HG03039 (cell line): ENCODE data around the gene DOCK1.
"Not testable (repeated sequence)": the region's sequence is repeated elsewhere in the genome, so short reads cannot be mapped to it uniquely, and the experiment has no call there.

ENCODE experiments used
- ATAC-seq: cut with Tn5 transposase; IDR thresholded peaks from one replicate; pipeline ENCODE4 v1.9.1; 2021; ENCODE audit warnings: mild to moderate bottlenecking, moderate library complexity; ENCODE audit not compliant: unreplicated experiment

The DOCK1 gene

DNA sequence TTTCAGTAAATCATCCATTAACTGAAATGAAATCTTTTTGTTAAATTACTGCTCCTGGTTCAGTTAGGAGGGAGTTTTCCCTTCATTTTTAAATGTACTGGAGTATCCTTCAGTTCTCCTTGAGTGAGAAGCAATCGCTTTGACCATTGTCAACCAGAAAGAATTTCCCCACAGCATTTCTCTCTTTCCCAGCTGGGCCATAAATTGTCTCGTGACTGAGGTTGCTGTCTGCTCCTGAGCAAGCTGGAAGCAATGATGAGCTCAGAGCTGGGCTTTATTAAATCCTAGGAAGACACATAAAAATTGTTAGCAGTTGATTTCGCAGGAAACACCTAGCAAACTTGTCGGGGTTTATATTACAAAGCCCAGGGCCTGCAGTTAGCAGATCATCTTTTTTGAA lies 393.2 kb downstream of the DOCK1 start:
- ATAC-seq, result no peak

DNA sequence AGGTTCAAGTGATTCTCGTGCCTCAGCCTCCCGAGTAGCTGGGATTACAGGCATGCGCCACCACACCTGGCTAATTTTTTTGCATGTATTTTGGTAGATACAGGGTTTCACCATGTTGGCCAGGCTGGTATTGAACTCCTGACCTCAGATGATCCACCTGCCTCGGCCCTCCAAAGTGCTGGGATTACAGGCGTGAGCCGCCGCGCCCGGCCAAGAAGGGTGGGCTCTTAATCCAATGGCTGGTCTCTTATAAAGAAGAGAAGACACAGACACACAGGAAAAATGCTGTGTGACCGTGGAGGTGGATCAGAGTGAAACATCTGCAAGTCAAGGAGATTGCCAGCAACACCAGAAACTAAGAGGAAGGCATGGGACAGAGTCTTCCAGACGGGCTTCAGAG lies 394.0 kb downstream of the DOCK1 start:
- ATAC-seq, result not testable (repeated sequence)

DNA sequence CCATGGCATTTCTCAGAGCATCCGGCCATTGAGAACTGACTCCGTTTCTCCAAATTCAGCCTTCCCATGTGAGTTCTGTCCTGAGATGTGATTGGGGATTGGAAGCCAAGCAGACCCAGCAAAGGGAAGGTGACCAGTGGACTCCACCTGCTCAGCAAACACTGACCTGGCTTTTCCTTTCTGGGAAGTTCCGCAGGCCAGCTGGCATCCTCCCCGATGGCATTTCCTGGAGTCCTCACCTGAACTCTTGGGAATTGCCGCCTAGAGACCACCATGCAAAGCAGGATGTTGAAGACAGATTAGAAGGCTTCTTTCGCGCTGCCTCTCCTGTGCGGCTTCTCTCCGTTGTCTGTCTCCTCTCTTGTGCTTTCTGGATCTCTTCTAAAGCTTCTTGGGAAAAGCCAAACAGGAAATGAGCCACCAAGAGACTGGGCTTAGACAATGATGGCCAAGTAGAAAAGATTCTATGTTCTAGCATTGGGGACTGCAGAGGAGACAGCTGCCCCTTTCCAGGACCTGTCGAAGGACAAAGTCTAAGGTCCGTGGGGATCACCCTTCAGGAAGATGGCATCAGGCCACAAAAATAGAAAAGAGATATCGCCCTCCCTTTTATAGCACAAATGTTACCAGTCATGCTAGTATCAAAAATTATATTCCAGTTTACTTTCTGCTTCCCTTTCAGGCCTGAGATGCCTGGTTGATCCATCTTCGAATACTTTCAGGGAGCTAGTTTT lies 394.9 kb downstream of the DOCK1 start:
- ATAC-seq, result no peak

DNA sequence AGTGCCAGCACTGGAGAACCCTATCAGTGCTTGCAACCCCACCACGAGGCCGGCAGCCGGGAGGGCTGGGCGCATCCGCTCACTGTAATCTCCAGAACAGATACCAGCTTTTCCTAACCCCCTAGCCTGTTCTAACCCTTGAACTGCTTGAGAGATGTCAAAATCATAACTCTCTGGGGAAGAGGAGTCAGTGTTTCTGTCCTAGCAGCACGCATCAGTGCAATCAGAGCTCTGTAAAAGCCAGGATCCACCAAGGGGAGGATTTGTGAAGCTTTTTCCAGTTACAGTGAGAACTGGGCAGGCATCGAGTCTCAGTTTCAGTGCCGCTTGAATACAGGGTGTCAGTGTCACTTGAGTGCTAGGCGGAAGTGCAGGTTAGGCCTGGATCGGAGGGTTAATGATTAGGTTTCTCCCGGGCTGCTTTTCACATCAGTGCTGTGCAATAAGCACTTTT lies 395.7 kb downstream of the DOCK1 start:
- ATAC-seq, result no peak

DNA sequence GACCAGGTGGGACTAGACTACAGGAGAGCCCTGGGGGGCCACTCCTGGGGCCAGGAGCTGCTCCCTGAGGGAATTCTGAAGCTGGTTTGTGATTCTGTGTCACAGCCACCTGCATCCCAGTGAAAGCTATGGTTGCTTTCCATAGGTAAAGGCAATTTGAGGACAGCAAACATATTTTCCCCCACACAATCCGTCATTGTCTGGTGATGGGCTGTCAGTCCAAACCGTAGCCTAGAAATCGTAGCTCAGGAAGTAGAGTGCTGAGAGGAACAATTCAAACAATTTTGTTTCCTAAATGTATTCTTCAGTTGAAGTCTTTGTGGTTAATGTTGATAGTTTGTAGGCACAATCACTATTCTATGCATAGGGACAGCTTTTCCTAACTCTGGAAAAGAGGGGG lies 397.1 kb downstream of the DOCK1 start:
- no peak for ATAC-seq

DNA sequence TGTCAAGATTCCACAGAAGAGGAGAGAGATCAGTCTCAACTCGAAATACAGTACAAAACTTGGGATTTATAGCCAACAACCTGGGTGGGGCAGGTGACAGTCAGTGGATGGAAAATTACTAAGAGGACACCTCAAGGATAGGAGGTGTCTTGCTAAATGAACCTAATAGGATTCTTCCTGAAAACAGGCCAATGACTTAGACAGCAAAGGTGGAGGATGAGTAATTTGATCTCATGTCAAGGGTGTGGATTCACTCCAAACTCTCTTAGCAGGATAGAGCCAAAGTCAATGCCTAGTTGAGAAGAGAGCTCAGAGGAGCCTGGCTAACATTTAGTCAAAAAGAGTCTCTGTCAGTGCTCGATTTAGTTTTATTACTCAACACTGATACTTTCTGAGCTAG lies 397.9 kb downstream of the DOCK1 start:
- no peak for ATAC-seq

DNA sequence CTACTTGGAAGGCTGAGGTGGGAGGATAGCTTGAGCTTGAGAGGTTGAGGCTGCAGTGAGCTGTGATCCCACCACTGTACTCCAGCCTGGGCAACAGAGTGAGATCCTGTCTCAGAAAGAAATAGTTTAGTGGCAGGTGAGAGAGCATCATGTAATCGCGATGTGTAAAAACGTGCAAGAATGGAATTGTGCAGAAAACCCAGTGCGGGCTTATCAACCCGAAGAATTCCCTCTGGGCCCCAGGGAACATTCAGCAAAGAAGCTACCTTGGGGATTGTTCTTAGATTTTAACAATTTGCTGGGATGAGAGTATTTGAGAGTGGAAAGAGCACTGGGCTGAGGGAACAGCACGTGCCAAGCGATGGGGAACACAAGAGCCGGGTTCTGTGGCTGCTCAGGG lies 398.5 kb downstream of the DOCK1 start:
- no peak for ATAC-seq

DNA sequence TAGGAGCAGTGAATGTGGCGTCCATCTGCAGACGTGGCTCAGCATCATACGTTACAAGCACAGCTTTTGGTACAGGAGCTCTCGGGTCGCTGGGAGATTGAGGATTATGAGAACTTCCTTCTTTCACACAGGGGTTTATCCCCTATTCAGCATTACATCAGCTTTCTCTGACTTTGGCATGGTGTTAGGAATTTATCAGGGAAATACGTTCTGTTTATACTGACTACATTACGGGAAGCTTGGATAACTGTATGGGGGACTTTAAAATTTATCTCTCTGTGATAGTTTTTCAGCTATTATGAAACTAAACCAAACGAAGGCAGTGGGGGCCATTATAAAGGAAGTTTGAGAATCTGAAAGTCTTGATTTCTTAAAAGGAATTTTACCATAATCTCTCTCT lies 401.3 kb downstream of the DOCK1 start:
- ATAC-seq, result no peak

DNA sequence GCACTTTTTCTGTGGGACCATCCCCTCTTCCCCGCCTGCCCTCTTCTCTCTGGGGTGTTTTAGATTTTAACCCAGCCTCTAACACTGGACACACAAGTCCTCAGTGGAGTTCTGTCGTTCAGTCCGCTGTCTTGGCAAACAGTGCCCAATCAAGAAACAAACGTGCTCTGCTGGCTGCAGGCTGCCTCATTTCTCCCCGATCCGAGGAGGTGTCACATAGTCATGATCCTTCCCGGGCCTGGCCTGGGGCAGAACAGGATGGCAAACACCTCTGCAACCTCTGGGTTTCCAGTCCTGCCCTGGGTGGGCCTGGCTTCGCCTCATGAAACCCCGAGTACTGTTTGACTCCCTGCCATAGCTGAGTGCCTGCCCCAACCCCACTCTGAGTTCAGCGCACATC lies 402.1 kb downstream of the DOCK1 start:
- no peak for ATAC-seq

DNA sequence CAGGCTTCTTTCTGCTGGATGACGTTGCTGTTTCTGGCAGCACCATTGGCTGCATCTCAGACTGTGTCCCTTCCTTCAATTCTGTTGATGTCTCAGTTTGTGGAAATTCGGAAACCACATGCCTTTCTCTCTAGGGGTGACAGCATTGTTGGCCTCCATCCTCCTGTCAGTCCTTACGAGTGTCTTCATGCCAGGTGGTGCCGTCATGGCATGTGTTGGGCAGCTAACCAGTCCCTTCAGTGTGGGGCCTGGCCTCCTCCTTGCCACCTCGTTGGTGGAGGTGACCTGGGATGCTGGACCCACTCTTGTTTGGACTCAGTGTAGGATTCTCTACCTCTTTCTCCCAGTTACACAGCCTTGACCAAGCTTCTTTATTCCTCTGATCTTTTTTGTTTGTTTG lies 402.8 kb downstream of the DOCK1 start:
- no peak for ATAC-seq

DNA sequence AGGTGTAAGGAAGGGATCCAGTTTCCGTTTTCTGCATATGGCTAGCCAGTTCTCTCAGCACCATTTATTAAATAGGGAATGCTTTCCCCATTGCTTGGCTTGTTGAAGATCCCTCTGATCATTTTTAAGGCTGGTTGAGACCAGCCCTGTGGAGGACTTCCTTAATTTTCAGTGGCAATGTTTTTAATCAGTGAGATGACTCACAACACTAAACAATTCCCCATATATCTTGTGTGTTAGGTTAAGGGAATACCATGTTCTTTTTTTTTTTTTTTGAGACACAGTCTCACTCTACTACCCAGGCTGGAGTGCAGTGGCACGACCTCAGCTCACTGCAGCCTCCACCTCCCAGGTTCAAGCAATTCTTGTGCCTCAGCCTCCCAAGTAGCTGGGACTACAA lies 404.4 kb downstream of the DOCK1 start:
- not testable (repeated sequence) for ATAC-seq

DNA sequence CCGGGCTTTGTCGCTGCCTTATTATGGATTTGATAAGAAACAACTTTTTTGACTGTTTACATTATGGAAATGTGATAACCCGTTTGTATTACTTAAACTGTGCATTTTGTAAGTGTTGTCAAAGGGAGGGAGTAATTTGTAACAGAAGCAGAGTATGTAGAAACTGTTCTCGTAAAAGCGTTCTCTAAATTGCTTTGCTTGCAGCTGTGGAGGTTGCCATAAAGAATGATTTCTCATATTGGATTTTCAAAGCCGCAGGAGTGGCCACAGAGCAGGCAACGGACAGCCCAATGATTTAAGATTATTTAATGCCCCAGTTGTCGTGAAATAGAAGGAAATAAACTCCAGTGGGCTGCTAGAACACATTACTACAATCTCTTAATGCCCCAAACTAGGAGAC lies 405.2 kb downstream of the DOCK1 start:
- ATAC-seq, result no peak

DNA sequence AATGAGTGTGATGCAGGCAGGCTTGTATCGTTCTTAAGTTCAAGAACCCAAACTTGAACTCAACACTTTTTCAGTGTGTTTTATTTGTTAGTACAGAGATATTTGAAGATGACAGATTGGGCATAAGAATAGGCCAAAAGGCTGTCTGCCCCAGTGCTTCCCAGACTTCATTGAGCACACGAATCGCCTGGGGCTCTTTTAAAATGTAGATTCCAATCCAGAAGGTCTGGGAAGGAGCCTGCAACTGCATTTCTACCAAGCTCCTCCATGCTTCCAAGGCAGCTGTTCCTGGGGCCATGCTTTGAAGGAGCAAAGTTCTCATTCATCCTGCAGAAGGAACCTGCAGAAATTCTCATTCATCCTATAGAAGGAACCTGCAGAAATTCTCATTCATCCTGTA lies 405.7 kb downstream of the DOCK1 start:
- no peak for ATAC-seq

DNA sequence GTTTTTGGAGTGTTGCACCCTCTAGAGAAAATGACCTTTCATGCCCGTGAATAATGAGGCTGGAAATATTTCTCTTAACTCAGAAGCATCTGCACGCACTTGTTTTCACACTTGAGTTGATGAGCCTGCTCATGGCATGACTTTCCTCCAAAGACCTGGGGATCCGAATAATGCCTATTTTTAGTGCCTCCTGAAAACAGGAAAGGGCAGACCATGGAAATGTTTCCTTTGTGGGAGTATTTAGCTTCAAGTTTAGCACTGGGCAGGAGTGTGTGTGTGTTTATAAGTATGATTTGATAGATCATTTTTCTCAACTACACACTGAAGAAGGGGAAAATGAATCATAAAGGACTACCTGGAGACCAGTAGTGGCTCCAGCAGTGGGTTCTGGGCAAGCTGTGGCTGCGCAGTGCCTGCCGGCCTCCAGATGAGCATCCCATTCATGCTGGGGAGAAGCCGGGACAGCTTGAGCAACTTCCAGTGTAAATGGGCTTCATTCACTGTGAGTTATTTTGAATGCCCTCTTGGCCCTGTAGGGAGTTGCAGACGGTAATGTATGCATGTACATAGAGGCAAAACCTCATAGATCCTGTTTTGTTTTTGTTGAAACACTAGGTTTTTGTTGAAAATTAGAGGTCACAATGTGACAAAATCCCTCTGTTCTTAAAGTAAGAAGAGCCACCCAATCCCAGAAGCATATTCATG lies 408.9 kb downstream of the DOCK1 start:
- no peak for ATAC-seq

DNA sequence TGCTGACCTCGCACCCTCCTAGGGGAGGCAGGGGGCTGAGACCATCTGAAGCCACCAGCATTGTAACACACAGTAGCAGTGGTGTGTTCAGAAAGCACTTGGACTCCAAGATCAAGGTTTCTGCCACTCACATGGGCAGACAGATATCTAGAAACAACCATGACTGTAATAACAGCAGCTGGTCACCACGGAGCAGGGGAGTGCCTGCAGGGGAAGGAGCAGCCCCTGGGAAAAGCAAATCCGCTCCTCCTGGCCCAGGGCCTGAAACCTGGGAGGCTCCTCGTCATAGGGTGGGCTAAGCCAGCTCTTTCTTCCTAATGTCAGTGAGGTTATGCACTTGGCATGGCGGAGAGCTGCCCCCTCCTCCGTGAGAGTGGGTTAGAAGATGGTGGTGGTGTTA lies 409.6 kb downstream of the DOCK1 start:
- no peak for ATAC-seq

DNA sequence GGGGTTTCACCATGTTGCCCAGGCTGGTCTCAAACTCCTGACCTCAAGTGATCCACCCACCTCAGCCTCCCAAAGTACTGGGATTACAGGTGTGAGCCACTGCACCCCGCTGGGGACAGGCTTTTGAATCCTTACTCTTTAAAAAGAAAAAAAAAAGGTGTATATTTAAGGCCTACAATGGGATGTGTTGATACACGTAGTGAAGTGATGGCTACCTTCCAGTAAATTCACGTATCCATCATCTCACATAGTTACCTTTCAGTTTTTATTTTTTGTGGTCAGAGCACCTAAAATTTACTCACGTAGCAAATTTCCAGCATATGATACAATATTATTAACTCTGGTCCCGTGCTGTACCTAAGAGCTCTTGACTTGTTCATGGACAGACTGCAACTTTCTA lies 410.7 kb downstream of the DOCK1 start:
- ATAC-seq, result no peak

DNA sequence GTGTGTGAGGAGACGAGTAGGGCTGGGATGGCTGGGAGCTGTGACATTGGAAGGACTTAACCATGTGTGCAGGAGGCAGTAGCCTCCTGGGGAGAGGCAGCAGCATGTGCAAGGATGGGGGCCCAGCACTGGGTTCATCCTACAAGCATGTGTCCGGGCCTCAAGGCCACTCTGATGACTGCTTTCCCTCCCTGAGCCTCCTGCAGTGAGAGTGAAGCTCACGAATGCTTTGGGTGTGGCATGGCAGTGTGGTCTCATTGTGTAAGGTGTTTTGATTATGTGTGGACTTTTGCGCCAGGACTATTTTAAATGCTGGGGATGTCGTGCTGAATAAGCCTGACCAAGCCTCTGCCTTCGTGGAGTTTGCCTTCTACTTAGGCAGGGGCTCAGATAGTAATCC lies 413.2 kb downstream of the DOCK1 start:
- ATAC-seq, result no peak

DNA sequence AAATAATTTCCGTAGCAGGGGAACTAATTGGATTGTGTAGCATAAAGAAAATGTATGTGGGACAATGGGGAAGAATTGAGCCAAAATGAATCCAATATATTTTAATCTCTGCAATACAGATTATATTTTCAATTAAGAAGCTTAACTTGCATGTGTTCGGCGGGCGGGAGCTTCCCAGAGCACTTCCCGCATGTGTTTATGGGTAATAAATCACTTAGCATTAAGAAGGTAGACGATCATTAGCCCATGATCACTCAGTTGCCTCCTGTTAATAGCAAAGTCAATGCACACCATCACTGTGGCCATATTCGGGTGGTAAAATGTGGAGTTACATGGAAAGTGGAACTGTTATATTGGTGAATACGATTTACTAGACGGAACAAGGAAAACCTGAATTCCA lies 414.0 kb downstream of the DOCK1 start:
- ATAC-seq, result no peak

DNA sequence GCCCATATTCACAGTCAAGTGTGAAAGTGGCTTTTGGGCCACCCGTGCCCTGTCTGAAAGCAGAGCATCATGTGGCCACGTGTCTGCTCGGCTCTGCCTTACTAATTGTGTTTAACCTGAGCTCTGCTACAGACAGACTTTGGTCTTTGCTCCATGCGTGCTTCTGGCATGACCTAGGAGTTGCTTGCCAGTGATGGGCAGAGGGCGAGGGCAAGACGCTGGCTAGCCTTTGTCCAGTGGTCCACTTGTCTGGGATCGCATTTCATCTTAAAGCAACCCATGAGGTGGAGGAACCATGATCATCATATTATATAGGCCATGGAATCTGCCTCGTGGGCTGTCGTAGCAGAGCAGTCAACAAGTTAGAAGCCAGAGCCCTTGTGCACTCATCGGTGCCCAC lies 414.5 kb downstream of the DOCK1 start:
- ATAC-seq, result no peak

DNA sequence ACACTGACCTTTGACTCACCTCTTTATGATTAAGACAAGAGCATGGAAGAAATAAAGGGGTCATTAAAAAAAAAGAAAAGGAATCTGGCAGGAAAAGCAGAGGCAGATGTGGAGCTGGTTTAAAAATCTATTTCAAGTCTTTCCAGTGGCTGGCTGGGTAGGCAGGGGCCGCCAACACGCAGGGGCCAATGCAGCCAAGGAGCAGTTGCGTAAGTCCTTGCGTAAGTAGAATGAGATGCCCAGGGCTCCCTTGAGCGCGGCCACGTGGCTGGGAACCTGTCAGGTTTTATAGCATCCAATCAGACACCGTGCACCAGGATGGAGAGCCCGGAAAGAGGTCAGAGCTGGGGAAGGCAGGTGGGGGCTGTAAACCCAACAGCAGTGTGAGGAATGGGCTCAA lies 414.9 kb downstream of the DOCK1 start:
- no peak for ATAC-seq

DNA sequence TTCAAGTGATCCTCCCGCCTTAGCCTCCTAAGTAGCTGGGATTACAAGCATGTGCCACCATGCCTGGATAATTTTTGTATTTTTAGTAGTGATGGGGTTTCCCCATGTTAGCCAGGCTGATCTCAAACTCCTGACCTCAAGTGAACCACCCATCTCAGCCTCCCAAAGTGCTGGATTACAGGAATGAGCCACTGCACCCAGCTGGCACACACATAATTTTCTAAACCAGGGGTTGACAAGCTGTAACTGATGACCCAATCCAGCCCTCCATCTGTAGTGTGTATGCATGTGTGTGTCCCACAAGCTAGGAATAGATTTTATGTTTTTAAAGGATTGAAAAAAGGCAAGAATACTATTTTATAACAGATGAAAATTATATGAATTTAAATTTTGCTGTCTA lies 417.1 kb downstream of the DOCK1 start:
- ATAC-seq, result no peak

DNA sequence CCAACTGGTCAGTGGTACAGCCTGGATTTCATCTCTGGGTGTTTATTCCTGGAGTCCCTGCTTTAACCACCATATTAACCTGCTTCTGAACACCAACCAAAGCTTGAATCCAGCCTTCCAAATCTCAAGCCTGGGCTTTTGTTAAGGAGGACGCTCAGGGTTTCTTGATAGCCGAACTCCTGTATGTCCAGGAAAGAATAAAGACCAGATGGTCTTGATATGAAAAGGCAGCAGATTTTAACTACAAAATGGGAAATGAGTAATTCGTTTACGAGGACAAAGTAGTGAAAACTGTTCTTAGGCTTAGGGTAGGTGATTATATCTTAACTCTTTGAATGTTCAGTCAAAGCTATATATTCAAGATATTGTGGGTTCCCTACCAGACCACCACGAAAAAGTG lies 420.3 kb downstream of the DOCK1 start:
- no peak for ATAC-seq

DNA sequence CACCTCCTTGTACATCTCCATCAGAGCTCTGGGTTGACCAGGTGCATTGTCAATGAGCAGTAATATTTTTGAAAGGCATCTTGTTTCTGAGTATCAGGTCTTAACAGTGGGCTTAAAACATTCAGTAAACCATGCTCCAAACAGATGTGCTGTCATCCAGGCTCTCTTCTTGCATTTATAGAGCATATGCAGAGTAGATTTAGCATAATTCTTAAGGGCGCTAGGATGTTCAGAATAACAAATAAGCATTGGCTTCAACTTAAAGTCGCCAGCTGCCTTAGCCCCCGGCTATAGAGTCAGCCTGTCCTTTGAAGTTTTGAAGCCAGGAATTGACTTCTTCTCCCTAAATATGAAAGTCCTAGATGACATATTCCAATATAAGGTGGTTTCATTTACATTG lies 421.7 kb downstream of the DOCK1 start:
- ATAC-seq, result no peak
